Measurements from ENCODE around the gene TSHZ2. TPM values are rescaled to one million over a fixed set of nuclear protein-coding genes. Genes with fewer than 3 reads are reported as not detected.

Gene TSHZ2
- polyA plus RNA-seq, 3 donors = 1.2 to 47.5 (median 15.8) TPM

DNA sequence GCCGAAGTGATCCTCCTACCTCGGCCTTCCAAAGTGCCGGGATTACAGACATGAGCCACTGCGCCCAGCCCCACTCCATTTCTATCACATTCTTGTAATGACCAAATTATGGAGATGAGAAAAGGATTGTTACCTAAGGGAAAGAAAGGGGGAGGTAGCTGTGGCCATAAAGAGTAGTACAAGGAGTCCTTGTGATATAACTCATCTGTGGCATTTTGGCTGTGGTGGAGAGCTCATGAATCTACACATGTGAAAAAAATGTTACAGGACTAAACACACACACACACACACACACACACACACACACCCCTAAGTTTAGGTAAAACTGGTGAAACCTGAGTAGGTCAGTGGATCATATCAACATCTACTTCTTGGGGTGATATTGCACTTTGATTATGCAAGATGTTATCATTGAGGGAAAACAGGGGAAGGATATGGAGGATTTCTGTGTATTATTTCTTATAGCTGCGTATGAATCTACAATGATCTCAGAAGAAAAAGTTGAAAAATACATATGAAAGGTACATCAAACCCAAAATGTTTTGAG is 251.5 kb downstream of the TSHZ2 start:
- 76 to 95% (median 90%) methylated on average over 5 of the region's 5 CpGs for WGBS, 3 donors
- H3K27ac ChIP-seq (ENCODE audit: low read depth, low read length) = no peak overlapping the region

GRCh38 chr20:53224851-53225250 is 252.7 kb downstream of the TSHZ2 start:
- H3K27ac ChIP-seq (ENCODE audit: low read depth, low read length) = no peak overlapping the region
- WGBS, 3 donors = 85 to 98% (median 93%) methylated on average over 1 of the region's 1 CpG

GRCh38 chr20:53226826-53227225 is 254.7 kb downstream of the TSHZ2 start:
- 71 to 76% (median 72%) methylated on average over 7 of the region's 7 CpGs for WGBS, 3 donors
- no peak overlapping the region for H3K27ac ChIP-seq (ENCODE audit: low read depth, low read length)

GRCh38 chr20:53227523-53227922 is 255.4 kb downstream of the TSHZ2 start:
- no peak overlapping the region for H3K27ac ChIP-seq (ENCODE audit: low read depth, low read length)
- 57 to 64% (median 58%) methylated on average over 3 of the region's 3 CpGs for WGBS, 3 donors

GRCh38 chr20:53231061-53231460 is 258.9 kb downstream of the TSHZ2 start:
- 84 to 94% (median 93%) methylated on average over 3 of the region's 3 CpGs for WGBS, 3 donors
- H3K27ac ChIP-seq (ENCODE audit: low read depth, low read length) = no peak overlapping the region

DNA sequence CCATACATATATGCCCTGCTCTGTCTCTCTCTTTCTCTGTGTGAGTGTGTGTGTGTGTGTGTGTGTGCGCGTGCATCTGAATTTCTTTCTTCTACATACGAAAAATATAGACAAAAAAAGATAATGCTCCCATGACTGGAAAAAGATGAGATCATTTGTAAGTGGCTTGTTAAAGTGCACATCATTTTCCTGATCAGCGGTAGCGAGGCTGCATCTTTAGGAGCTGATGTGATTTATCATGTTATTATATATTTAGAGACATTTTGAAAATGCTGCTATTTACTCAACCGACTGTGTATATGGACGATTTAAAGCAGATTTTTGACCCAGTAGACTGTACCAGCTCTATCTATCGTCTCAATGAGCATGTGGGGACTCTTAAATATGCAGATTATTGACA is 265.3 kb downstream of the TSHZ2 start:
- no peak overlapping the region for H3K27ac ChIP-seq (ENCODE audit: low read depth, low read length)
- WGBS, 3 donors = 84 to 92% (median 89%) methylated on average over 8 of the region's 8 CpGs

DNA sequence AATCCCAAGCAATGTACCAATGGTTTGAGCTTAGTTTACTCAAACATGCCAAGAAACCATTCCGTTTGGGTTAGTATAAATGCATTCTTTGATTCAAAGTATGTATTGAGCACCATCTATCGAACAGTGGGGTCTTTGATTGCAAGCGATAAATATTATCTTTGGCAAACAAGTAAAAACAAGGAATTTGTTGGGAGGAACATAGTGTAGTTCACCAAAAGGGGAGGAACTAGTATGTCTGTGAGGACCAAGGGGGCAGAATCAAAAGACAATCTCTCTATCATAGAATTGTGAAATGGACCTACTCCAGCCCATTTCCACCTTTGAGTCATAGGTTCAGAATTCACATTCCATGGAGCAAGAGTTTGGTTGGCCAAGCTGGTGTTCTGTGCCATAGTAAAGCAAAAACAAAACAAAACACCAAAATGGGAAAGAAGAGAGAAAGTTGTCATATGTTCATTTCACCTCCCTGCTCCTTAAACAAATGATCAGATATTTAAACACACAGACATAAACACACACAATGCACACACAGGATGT is 266.0 kb downstream of the TSHZ2 start:
- WGBS, 3 donors = 33 to 93% (median 81%) methylated on average over 3 of the region's 3 CpGs

GRCh38 chr20:53243152-53243551 is 271.0 kb downstream of the TSHZ2 start:
- H3K27ac ChIP-seq (ENCODE audit: low read depth, low read length) = no peak overlapping the region
- 89 to 93% (median 91%) methylated on average over 3 of the region's 3 CpGs for WGBS, 3 donors

More for the DNA sequence above, 266.0 kb downstream of the TSHZ2 start:
- H3K27ac ChIP-seq (ENCODE audit: low read depth, low read length) = no peak overlapping the region

GRCh38 chr20:53244711-53245110 is 272.6 kb downstream of the TSHZ2 start:
- H3K27ac ChIP-seq (ENCODE audit: low read depth, low read length) = no peak overlapping the region
- WGBS, 3 donors = 87 to 95% (median 94%) methylated on average over 2 of the region's 2 CpGs

- H3K27ac ChIP-seq (ENCODE audit: low read depth, low read length) = no peak overlapping the region
- 96 to 100% (median 100%) methylated on average over 1 of the region's 1 CpG for WGBS, 3 donors
Measured at GRCh38 chr20:53245574-53245973, 273.4 kb downstream of the TSHZ2 start.

GRCh38 chr20:53247468-53248103 is 275.4 kb downstream of the TSHZ2 start:
- no peak overlapping the region for H3K27ac ChIP-seq (ENCODE audit: low read depth, low read length)
- WGBS, 3 donors = 84 to 91% (median 87%) methylated on average over 9 of the region's 9 CpGs

GRCh38 chr20:53250456-53250855 is 278.3 kb downstream of the TSHZ2 start:
- 66 to 80% (median 70%) methylated on average over 4 of the region's 4 CpGs for WGBS, 3 donors

GRCh38 chr20:53252002-53252401 is 279.8 kb downstream of the TSHZ2 start:
- WGBS, 3 donors = 84 to 91% (median 87%) methylated on average over 5 of the region's 5 CpGs
- no peak overlapping the region for H3K27ac ChIP-seq (ENCODE audit: low read depth, low read length)

More at GRCh38 chr20:53250456-53250855, 278.3 kb downstream of the TSHZ2 start:
- H3K27ac ChIP-seq (ENCODE audit: low read depth, low read length) = no peak overlapping the region

GRCh38 chr20:53253668-53254067 is 281.5 kb downstream of the TSHZ2 start:
- H3K27ac ChIP-seq (ENCODE audit: low read depth, low read length) = no peak overlapping the region
- WGBS, 3 donors = 95 to 97% (median 96%) methylated on average over 18 of the region's 18 CpGs

DNA sequence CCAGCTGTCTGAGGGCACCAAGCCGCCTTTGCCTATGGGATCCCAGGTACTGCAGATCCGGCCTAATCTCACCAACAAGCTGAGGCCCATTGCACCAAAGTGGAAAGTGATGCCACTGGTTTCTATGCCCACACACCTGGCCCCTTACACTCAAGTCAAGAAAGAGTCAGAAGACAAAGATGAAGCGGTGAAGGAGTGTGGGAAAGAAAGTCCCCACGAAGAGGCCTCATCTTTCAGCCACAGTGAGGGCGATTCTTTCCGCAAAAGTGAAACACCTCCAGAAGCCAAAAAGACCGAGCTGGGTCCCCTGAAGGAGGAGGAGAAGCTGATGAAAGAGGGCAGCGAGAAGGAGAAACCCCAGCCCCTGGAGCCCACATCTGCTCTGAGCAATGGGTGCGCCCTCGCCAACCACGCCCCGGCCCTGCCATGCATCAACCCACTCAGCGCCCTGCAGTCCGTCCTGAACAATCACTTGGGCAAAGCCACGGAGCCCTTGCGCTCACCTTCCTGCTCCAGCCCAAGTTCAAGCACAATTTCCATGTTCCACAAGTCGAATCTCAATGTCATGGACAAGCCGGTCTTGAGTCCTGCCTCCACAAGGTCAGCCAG is 283.0 kb downstream of the TSHZ2 start:
- H3K27ac ChIP-seq (ENCODE audit: low read depth, low read length) = no peak overlapping the region
- WGBS, 3 donors = 94 to 96% (median 96%) methylated on average over 18 of the region's 18 CpGs

DNA sequence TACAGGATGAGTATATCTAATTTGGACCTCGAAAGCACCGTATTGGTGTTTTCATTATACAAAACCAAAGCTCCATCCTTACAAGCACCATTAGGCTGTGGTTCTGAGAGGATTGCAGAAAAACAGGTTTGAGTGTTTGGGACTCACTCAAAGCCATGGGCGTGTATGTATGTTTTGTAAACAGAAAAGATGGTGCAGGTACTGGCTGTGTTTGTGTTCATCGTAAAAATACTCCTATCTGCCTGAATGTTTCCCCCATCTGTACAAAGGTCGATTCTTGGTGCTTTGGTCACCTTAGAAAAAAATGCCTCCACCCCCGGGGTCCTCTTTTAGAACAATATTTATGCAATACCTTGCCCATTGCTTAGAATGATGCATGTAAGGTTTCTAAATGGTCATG is 286.6 kb downstream of the TSHZ2 start:
- 71 to 91% (median 89%) methylated on average over 6 of the region's 6 CpGs for WGBS, 3 donors
- no peak overlapping the region for H3K27ac ChIP-seq (ENCODE audit: low read depth, low read length)

GRCh38 chr20:53260168-53260567 is 288.0 kb downstream of the TSHZ2 start:
- WGBS, 3 donors = 61 to 82% (median 75%) methylated on average over 3 of the region's 3 CpGs
- H3K27ac ChIP-seq (ENCODE audit: low read depth, low read length) = no peak overlapping the region

- WGBS, 3 donors = 68 to 89% (median 87%) methylated on average over 2 of the region's 2 CpGs
Measured at GRCh38 chr20:53260591-53260990, 288.4 kb downstream of the TSHZ2 start.

DNA sequence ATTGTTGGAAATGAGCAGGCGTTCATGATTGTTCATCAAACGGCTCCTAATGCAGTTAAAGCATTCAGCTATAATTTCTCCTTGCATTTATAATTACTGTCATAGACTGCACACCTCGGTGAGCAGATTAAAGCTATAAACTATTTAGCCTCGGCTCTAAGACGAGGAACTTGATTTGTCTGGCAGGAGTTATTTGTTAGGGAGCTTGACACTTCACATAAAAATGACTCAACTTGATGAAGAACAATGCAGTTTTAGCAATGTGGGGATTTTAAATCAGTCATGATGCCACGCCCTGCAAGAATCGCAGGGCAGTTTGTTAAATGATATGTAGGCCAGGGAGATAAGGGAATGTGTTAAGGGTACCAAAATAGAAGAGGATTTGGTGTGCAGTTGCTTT is 290.2 kb downstream of the TSHZ2 start:
- no peak overlapping the region for H3K27ac ChIP-seq (ENCODE audit: low read depth, low read length)
- WGBS, 3 donors = 50 to 60% (median 54%) methylated on average over 7 of the region's 7 CpGs

More at GRCh38 chr20:53260591-53260990, 288.4 kb downstream of the TSHZ2 start:
- H3K27ac ChIP-seq (ENCODE audit: low read depth, low read length) = no peak overlapping the region

All from adipose tissue (tissue), 3 donors.